ENCODE results near the gene FHL2.

FHL2 gene

DNA sequence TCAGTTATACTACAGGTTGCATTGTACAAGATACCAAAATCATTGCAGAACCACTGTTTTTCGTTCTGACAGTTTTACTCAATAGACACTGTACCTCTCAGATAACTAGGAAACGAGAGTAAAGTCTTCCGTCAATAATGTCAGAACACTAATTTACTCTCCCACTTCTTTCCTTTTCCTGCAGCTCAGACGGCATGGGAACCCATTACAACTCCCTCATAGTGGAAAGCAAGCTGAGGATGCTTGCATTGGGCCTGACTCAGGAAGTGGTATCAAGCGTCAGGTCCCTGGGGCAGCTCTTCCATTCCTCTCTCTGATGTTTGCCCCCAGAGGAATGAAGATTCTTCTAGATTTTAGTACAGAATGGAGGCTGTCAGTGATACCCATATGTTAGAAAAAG is 23.9 kb upstream of the FHL2 start:
- no peak overlapping the region for H3K4me3 ChIP-seq (ENCODE audit: insufficient read depth, low read length, poor library complexity, severe bottlenecking)
- H3K9ac ChIP-seq (ENCODE audit: low read length): no peak overlapping the region
- no peaks in the 10 kb centered on the region for H3K79me2 ChIP-seq (ENCODE audit: insufficient read depth, low read length)
- TF ChIP-seq, protein P1, sequence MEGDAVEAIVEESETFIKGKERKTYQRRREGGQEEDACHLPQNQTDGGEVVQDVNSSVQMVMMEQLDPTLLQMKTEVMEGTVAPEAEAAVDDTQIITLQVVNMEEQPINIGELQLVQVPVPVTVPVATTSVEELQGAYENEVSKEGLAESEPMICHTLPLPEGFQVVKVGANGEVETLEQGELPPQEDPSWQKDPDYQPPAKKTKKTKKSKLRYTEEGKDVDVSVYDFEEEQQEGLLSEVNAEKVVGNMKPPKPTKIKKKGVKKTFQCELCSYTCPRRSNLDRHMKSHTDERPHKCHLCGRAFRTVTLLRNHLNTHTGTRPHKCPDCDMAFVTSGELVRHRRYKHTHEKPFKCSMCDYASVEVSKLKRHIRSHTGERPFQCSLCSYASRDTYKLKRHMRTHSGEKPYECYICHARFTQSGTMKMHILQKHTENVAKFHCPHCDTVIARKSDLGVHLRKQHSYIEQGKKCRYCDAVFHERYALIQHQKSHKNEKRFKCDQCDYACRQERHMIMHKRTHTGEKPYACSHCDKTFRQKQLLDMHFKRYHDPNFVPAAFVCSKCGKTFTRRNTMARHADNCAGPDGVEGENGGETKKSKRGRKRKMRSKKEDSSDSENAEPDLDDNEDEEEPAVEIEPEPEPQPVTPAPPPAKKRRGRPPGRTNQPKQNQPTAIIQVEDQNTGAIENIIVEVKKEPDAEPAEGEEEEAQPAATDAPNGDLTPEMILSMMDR (IDR thresholded peaks at IDR 0.05; ENCODE audit: insufficient read depth, low read length, poor library complexity, severe bottlenecking): no peak
- no peak for TF ChIP-seq EZH2phosphoT487 (conservative IDR thresholded peaks at IDR 0.05; ENCODE audit: low read length)
- H4K20me1 ChIP-seq (ENCODE audit: low read depth, low read length): no peaks in the 10 kb centered on the region
- no peak overlapping the region for H2AFZ ChIP-seq (ENCODE audit: low read depth, low read length, severe bottlenecking)
- no peaks in the 10 kb centered on the region for H3F3A ChIP-seq (ENCODE audit: insufficient read depth)
- H3K27ac ChIP-seq (ENCODE audit: low read depth, low read length): no peak overlapping the region
- no peaks in the 10 kb centered on the region for H3K9me2 ChIP-seq (replicated peaks; ENCODE audit: insufficient read depth, low read length)
- H3K4me2 ChIP-seq (ENCODE audit: low read depth, low read length, poor library complexity, severe bottlenecking): no peak overlapping the region
- no peaks in the 10 kb centered on the region for H3K27me3 ChIP-seq (ENCODE audit: low read length)
- H3K36me3 ChIP-seq (ENCODE audit: low read length): no peaks in the 10 kb centered on the region
- H3K9me3 ChIP-seq (ENCODE audit: insufficient read depth, low read length): no peaks in the 10 kb centered on the region

DNA sequence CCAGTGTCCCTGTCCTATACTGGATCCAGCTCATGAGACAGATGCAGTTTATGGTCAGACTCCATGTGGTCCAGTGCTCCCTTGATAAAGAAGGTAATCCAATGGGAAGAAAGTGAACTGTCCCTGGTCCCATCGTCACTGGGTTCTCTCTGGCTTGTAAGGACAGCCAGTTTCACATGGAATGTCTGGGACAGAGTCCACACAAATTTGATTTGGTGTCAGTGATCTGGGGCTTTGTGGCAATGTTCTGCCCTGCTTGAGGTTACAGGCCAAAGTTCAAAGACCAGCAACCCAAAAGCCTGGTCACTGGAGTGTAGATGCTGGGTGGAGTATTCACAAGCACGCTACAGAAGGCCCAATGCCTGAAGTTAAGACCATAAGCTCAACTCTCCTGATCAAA is 22.2 kb upstream of the FHL2 start:
- H3K4me3 ChIP-seq (ENCODE audit: insufficient read depth, low read length, poor library complexity, severe bottlenecking): no peak overlapping the region

DNA sequence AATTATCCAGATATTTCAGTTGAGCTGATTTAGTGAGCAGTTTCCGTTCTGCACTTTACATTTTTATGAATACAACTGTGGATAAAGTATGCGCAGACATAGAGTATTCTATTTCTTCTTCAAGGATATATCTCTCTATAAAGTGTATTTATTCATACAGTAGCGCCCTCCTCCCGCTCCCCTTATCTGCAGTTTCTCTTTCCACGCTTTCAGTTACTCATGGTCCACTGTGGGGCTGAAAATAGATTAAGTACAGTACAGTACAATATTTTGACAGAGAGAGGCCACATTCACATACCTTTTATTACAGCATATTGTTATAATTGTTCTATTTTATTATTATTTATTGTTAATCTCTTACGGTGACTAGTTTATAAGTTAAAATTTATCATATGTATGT is 19.7 kb upstream of the FHL2 start:
- H3K4me2 ChIP-seq (ENCODE audit: low read depth, low read length, poor library complexity, severe bottlenecking): no peak overlapping the region
- no peak overlapping the region for H3K27ac ChIP-seq (ENCODE audit: low read depth, low read length)
- H3K36me3 ChIP-seq (ENCODE audit: low read length): no peaks in the 10 kb centered on the region
- H3K9me2 ChIP-seq (replicated peaks; ENCODE audit: insufficient read depth, low read length): no peaks in the 10 kb centered on the region
- H3K9ac ChIP-seq (ENCODE audit: low read length): no peak overlapping the region
- H3K27me3 ChIP-seq (ENCODE audit: low read length): 0 out of 2 replicates have a peak, but pooled peaks cover 2% of the 10 kb centered on the region
- H4K20me1 ChIP-seq (ENCODE audit: low read depth, low read length): no peaks in the 10 kb centered on the region
- TF ChIP-seq, protein P1 (IDR thresholded peaks at IDR 0.05; ENCODE audit: insufficient read depth, low read length, poor library complexity, severe bottlenecking): no peak
- no peaks in the 10 kb centered on the region for H3K79me2 ChIP-seq (ENCODE audit: insufficient read depth, low read length)
- no peaks in the 10 kb centered on the region for H3K9me3 ChIP-seq (ENCODE audit: insufficient read depth, low read length)
- no peak overlapping the region for H3K4me3 ChIP-seq (ENCODE audit: insufficient read depth, low read length, poor library complexity, severe bottlenecking)
- no peaks in the 10 kb centered on the region for H3F3A ChIP-seq (ENCODE audit: insufficient read depth)
- no peak overlapping the region for H2AFZ ChIP-seq (ENCODE audit: low read depth, low read length, severe bottlenecking)

More for the DNA sequence above, 22.2 kb upstream of the FHL2 start:
- no peaks in the 10 kb centered on the region for H3F3A ChIP-seq (ENCODE audit: insufficient read depth)
- H3K9me2 ChIP-seq (replicated peaks; ENCODE audit: insufficient read depth, low read length): no peaks in the 10 kb centered on the region
- H3K4me2 ChIP-seq (ENCODE audit: low read depth, low read length, poor library complexity, severe bottlenecking): no peak overlapping the region
- TF ChIP-seq EZH2phosphoT487 (conservative IDR thresholded peaks at IDR 0.05; ENCODE audit: low read length): no peak
- TF ChIP-seq, protein P1 (IDR thresholded peaks at IDR 0.05; ENCODE audit: insufficient read depth, low read length, poor library complexity, severe bottlenecking): no peak
- H3K36me3 ChIP-seq (ENCODE audit: low read length): no peaks in the 10 kb centered on the region
- H3K27me3 ChIP-seq (ENCODE audit: low read length): no peaks in the 10 kb centered on the region
- no peak overlapping the region for H3K9ac ChIP-seq (ENCODE audit: low read length)
- no peak overlapping the region for H2AFZ ChIP-seq (ENCODE audit: low read depth, low read length, severe bottlenecking)
- no peaks in the 10 kb centered on the region for H3K9me3 ChIP-seq (ENCODE audit: insufficient read depth, low read length)
- H4K20me1 ChIP-seq (ENCODE audit: low read depth, low read length): no peaks in the 10 kb centered on the region
- H3K27ac ChIP-seq (ENCODE audit: low read depth, low read length): no peak overlapping the region
- no peaks in the 10 kb centered on the region for H3K79me2 ChIP-seq (ENCODE audit: insufficient read depth, low read length)

All from SU-DHL-6 (cell line).